ENCODE measurements around the gene PNLIPRP2.

PNLIPRP2 gene

GRCh38 chr10:116614796-116615195 lies 6.0 kb upstream of the PNLIPRP2 start:
- Histone ChIP-seq H3K4me1 (no peaks in the 10 kb centered on the region), H3K9me3 (peaks cover 0 to 6% (median 4%) of the 10 kb centered on the region in 3 donors), H3K27me3 (peaks cover 0 to 11% of the 10 kb centered on the region in 2 donors), H3K36me3 (no peaks in the 10 kb centered on the region), H3K27ac (no peak overlapping the region), H3K4me3 (no peak overlapping the region)
- no peak for TF ChIP-seq CTCF (IDR thresholded peaks at IDR 0.05)
- no peak for DNase-seq
- intact Hi-C loops (cut with DNase I; ENCODE audit: low total_unique reads): no loop called here

- intact Hi-C loops (cut with DNase I; ENCODE audit: low total_unique reads): no loop called here
- Histone ChIP-seq H3K9me3 (peaks cover 0 to 1% (median 0%) of the 10 kb centered on the region in 3 donors), H3K36me3 (no peaks in the 10 kb centered on the region), H3K27me3 (peaks cover 0 to 8% of the 10 kb centered on the region in 2 donors), H3K4me3 (no peak overlapping the region), H3K27ac (no peak overlapping the region), H3K4me1 (no peaks in the 10 kb centered on the region)
- DNase-seq: no peak
- no peak for TF ChIP-seq CTCF (IDR thresholded peaks at IDR 0.05)
Measured at GRCh38 chr10:116615199-116615776, 5.5 kb upstream of the PNLIPRP2 start.

- peaks cover 0 to 25% of the 10 kb centered on the region in 2 donors for H3K27me3 ChIP-seq
- H3K9me3 ChIP-seq: no peaks in the 10 kb centered on the region
- H3K4me1 ChIP-seq: no peaks in the 10 kb centered on the region
- no peak overlapping the region for H3K4me3 ChIP-seq
- no peaks in the 10 kb centered on the region for H3K36me3 ChIP-seq
- DNase-seq: no peak
- intact Hi-C loops (cut with DNase I; ENCODE audit: low total_unique reads): no loop called here
- no peak for TF ChIP-seq CTCF (IDR thresholded peaks at IDR 0.05)
- no peak overlapping the region for H3K27ac ChIP-seq
Measured at GRCh38 chr10:116621476-116621875, 723 bp downstream of the PNLIPRP2 start.

- no peak for DNase-seq
- Histone ChIP-seq H3K27ac (no peak overlapping the region), H3K4me1 (peaks cover 0 to under 1% (median 0%) of the 10 kb centered on the region in 4 donors), H3K9me3 (no peaks in the 10 kb centered on the region), H3K27me3 (peaks cover 0 to 31% of the 10 kb centered on the region in 2 donors), H3K36me3 (no peaks in the 10 kb centered on the region), H3K4me3 (no peak overlapping the region)
- intact Hi-C loops (cut with DNase I; ENCODE audit: low total_unique reads): no loop called here
- no peak for TF ChIP-seq CTCF (IDR thresholded peaks at IDR 0.05)
Measured at GRCh38 chr10:116621934-116622655, 1.3 kb downstream of the PNLIPRP2 start.

GRCh38 chr10:116625845-116626244 lies 5.1 kb downstream of the PNLIPRP2 start:
- Histone ChIP-seq H3K36me3 (no peaks in the 10 kb centered on the region), H3K4me3 (no peak overlapping the region), H3K9me3 (no peaks in the 10 kb centered on the region), H3K27me3 (peaks cover 0 to 39% of the 10 kb centered on the region in 2 donors), H3K27ac (no peak overlapping the region), H3K4me1 (peaks cover 0 to 7% (median 3%) of the 10 kb centered on the region in 4 donors)
- TF ChIP-seq CTCF (IDR thresholded peaks at IDR 0.05): no peak
- intact Hi-C loops (cut with DNase I; ENCODE audit: low total_unique reads): no loop called here
- no peak for DNase-seq
